Muscle of back (tissue), 11 donors: ENCODE results near the gene C21orf58. TPM values are rescaled to one million over a fixed set of nuclear protein-coding genes. Genes with fewer than 3 reads are reported as not detected.

Experiments
- DNase-seq, 3 donors: peaks; one replicate each; pipeline versions ENCODE4 v3.0.0 to v3.0.0-alpha.2; 2013
- polyA plus RNA-seq, 10 donors: library from polyadenylated mRNA; unstranded; fragments of 120-200 nt; gene quantifications; one replicate each; pipeline ENCODE4 v1.2.1, GENCODE V29; 2013; ENCODE audit not compliant: insufficient read length in 10 of 10

The C21orf58 gene
- polyA plus RNA-seq, 10 donors: 4.3 to 10.6 (median 6.3) TPM

GRCh38 chr21:46354046-46354445, 30.4 kb upstream of the C21orf58 start:
- no peak for DNase-seq

- DNase-seq: no peak
Observed at GRCh38 chr21:46352913-46353312, 29.2 kb upstream of the C21orf58 start.

GRCh38 chr21:46352164-46352515, 28.5 kb upstream of the C21orf58 start:
- no peak for DNase-seq

GRCh38 chr21:46351476-46352163, 27.9 kb upstream of the C21orf58 start:
- DNase-seq: no peak

GRCh38 chr21:46350981-46351380, 27.3 kb upstream of the C21orf58 start:
- DNase-seq: no peak

GRCh38 chr21:46350571-46350970, 26.9 kb upstream of the C21orf58 start:
- DNase-seq: no peak

GRCh38 chr21:46349134-46349760, 25.6 kb upstream of the C21orf58 start:
- DNase-seq: no peak

- DNase-seq: no peak
Observed at GRCh38 chr21:46347791-46348381, 24.2 kb upstream of the C21orf58 start.

GRCh38 chr21:46347203-46347550, 23.5 kb upstream of the C21orf58 start:
- DNase-seq: no peak

GRCh38 chr21:46346296-46347202, 22.9 kb upstream of the C21orf58 start:
- DNase-seq: no peak

- DNase-seq: no peak
Observed at GRCh38 chr21:46345861-46346260, 22.2 kb upstream of the C21orf58 start.

GRCh38 chr21:46344219-46344915, 20.7 kb upstream of the C21orf58 start:
- DNase-seq: no peak

- no peak for DNase-seq
Observed at GRCh38 chr21:46340998-46341397, 17.3 kb upstream of the C21orf58 start.

- DNase-seq: no peak
Observed at GRCh38 chr21:46336603-46337002, 12.9 kb upstream of the C21orf58 start.

- no peak for DNase-seq
Observed at GRCh38 chr21:46334351-46335140, 10.9 kb upstream of the C21orf58 start.

- no peak for DNase-seq
Observed at GRCh38 chr21:46329796-46330195, 6.1 kb upstream of the C21orf58 start.

GRCh38 chr21:46328151-46328550, 4.5 kb upstream of the C21orf58 start:
- DNase-seq: no peak

- no peak for DNase-seq
Observed at GRCh38 chr21:46327711-46328110, 4.0 kb upstream of the C21orf58 start.

GRCh38 chr21:46326110-46326703, 2.5 kb upstream of the C21orf58 start:
- no peak for DNase-seq
